A549 (cell line): ENCODE results near the gene CTNND2.

Source experiments
- CTCF ChIP-seq: fragments of >200 bp; sonication (Bioruptor Twin); formaldehyde crosslinking; IDR thresholded peaks from 3 replicates; pipeline ENCODE4 v1.5.1; 2016
- EHMT2 ChIP-seq: fragments of 200-600 bp; sonication (generic); IDR thresholded peaks from 2 replicates; pipeline ENCODE4 v1.6.1; 2016; ENCODE audit warnings: antibody characterized with exemption, low read depth, mild to moderate bottlenecking, moderate library complexity
- EP300 ChIP-seq, 2 experiments: fragments of >200 bp; sonication (Bioruptor Twin); formaldehyde crosslinking; IDR thresholded peaks; 2 replicates in 1 of 2; 3 replicates in 1 of 2; pipeline ENCODE4 v1.6.1; 2016 to 2017
- ESRRA ChIP-seq: fragments of 150-350 bp; IDR thresholded peaks from 2 replicates; pipeline ENCODE4 v1.6.1; 2014; ENCODE audit warnings: mild to moderate bottlenecking, low read length, borderline replicate concordance
- FOSL2 ChIP-seq, 2 experiments: fragments of 450-650 bp in 1 of 2; fragments of >200 bp in 1 of 2; sonication (Bioruptor Twin) in 1 of 2; formaldehyde crosslinking; IDR thresholded peaks; 2 replicates each; pipeline versions ENCODE4 v1.5.0 to v1.6.1; 2016 to 2020; ENCODE audit warnings: mild to moderate bottlenecking in 1 of 2, moderate library complexity in 1 of 2
- PBX3 ChIP-seq: IDR thresholded peaks from 2 replicates; pipeline ENCODE4 v1.6.1; 2012
- POLR2A ChIP-seq: IDR thresholded peaks from 2 replicates; pipeline ENCODE4 v1.6.1; 2012; ENCODE audit warnings: mild to moderate bottlenecking, low read length
- RARB ChIP-seq: fragments of 250-450 bp; sonication (Bioruptor Pico); IDR thresholded peaks from 2 replicates; pipeline ENCODE4 v1.8.0; 2021; ENCODE audit warnings: mild to moderate bottlenecking, moderate library complexity
- RCOR1 ChIP-seq: fragments of 150-350 bp; IDR thresholded peaks from 2 replicates; pipeline ENCODE4 v1.6.1; 2014; ENCODE audit warnings: antibody characterized with exemption, low read length, low read depth
- REST ChIP-seq: fragments of 200-600 bp; sonication (generic); IDR thresholded peaks from 2 replicates; pipeline ENCODE4 v1.6.1; 2016; ENCODE audit warnings: antibody characterized with exemption, mild to moderate bottlenecking, moderate library complexity
- RFX5 ChIP-seq: fragments of 450-650 bp; IDR thresholded peaks from 2 replicates; pipeline ENCODE4 v1.7.1; 2014; ENCODE audit warnings: antibody characterized with exemption, mild to moderate bottlenecking, moderate library complexity
- SMC3 ChIP-seq: fragments of >200 bp; sonication (Bioruptor Twin); formaldehyde crosslinking; IDR thresholded peaks from 3 replicates; pipeline ENCODE4 v1.6.1; 2018; ENCODE audit warnings: inconsistent platforms
- TF ChIP-seq, protein P1 (sequence below): fragments of 250-450 bp; sonication (Bioruptor Pico); IDR thresholded peaks from 2 replicates; pipeline ENCODE4 v1.5.0; 2021; ENCODE audit warnings: mild to moderate bottlenecking, moderate library complexity, borderline replicate concordance

DNA sequence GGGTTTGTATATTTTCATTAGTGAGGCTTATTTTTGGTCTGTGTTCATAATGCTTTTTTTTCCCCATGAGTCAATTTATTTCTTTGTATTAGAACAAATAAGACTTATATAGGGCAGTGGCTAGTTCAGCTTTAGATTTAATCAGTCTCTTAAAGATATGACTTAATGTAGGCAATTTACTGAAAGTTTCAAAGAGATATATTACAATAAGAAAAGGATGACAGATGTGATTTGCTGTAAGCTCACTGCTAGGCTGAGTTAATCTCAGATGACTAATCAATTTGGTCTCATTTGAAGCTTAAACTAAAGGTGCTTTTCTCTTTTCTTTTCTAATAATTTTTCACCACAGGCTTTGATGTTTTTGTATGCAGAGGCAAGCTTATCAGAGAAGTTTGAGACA, 851.4 kb downstream of the CTNND2 start:
- no peak for TF ChIP-seq EP300 (IDR thresholded peaks at IDR 0.05)
- no peak for TF ChIP-seq RFX5
- TF ChIP-seq CTCF: no peak
- no peak for TF ChIP-seq FOSL2 (IDR thresholded peaks at IDR 0.05)
- no peak for TF ChIP-seq FOSL2 (CRISPR knock-in tag; IDR thresholded peaks at IDR 0.05)
- TF ChIP-seq POLR2A: no peak
- TF ChIP-seq SMC3: no peak
- no peak for TF ChIP-seq REST
- no peak for TF ChIP-seq RARB (CRISPR knock-in tag)
- TF ChIP-seq ESRRA: no peak
- TF ChIP-seq, protein P1, sequence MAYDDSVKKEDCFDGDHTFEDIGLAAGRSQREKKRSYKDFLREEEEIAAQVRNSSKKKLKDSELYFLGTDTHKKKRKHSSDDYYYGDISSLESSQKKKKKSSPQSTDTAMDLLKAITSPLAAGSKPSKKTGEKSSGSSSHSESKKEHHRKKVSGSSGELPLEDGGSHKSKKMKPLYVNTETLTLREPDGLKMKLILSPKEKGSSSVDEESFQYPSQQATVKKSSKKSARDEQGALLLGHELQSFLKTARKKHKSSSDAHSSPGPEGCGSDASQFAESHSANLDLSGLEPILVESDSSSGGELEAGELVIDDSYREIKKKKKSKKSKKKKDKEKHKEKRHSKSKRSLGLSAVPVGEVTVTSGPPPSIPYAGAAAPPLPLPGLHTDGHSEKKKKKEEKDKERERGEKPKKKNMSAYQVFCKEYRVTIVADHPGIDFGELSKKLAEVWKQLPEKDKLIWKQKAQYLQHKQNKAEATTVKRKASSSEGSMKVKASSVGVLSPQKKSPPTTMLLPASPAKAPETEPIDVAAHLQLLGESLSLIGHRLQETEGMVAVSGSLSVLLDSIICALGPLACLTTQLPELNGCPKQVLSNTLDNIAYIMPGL (CRISPR knock-in tag): no peak
- TF ChIP-seq EHMT2: no peak
- TF ChIP-seq RCOR1: no peak
- no peak for TF ChIP-seq PBX3
